ENCODE measurements around the gene FADS2.

GRCh38 chr11:61874377-61874809, 46.3 kb downstream of the FADS2 start:
- TF ChIP-seq CTCF (IDR thresholded peaks at IDR 0.05) (no peak), NR3C1 (IDR thresholded peaks at IDR 0.05) (no peak), BHLHE40 (IDR thresholded peaks at IDR 0.05; ENCODE audit: low read depth, low read length) (no peak), EP300 (IDR thresholded peaks at IDR 0.05) (no peak), POLR2A (IDR thresholded peaks at IDR 0.05; ENCODE audit: low read length) (no peak), USF2 (IDR thresholded peaks at IDR 0.05) (no peak), EHMT2 (IDR thresholded peaks at IDR 0.05; ENCODE audit: low read depth) (no peak), HDAC2 (IDR thresholded peaks at IDR 0.05) (no peak)

Measured in A549 (cell line).